GM23338 (cell line): ENCODE measurements around the gene MEPE. TPM values are rescaled to one million over a fixed set of nuclear protein-coding genes. Genes with fewer than 3 reads are reported as not detected.

ENCODE experiments used
- ATAC-seq: fragments of 200-7000 bp; cut with Tn5 transposase; 3 replicates; pipeline ENCODE4 v1.9.1; 2020
- DNase-seq: peaks from one replicate; pipeline ENCODE4 v3.0.0-alpha.2; 2015; ENCODE audit warnings: low spot score
- H2AFZ ChIP-seq: fragments of 200-600 bp; sonication (generic); 2 replicates; pipeline ENCODE4 v1.8.0; 2016; ENCODE audit warnings: antibody characterized with exemption, mild to moderate bottlenecking, moderate library complexity
- H3F3A ChIP-seq: fragments of 200-600 bp; sonication (generic); replicated peaks from 2 replicates; pipeline ENCODE4 v1.8.0; 2017; ENCODE audit warnings: antibody characterized with exemption, mixed run types, low read depth
- H3K27ac ChIP-seq: fragments of 200-600 bp; sonication (generic); 2 replicates; pipeline ENCODE4 v1.6.1; 2016; ENCODE audit warnings: low read depth
- H3K27me3 ChIP-seq: fragments of 200-600 bp; sonication (generic); 2 replicates; pipeline ENCODE4 v1.8.0; 2016; ENCODE audit warnings: mild to moderate bottlenecking, mixed run types, moderate library complexity; ENCODE audit not compliant: insufficient read depth
- H3K36me3 ChIP-seq: fragments of 200-600 bp; sonication (generic); 2 replicates; pipeline ENCODE4 v1.8.0; 2016; ENCODE audit warnings: mild to moderate bottlenecking; ENCODE audit not compliant: insufficient read depth
- H3K4me1 ChIP-seq: fragments of 200-600 bp; sonication (generic); 2 replicates; pipeline ENCODE4 v1.8.0; 2016; ENCODE audit warnings: mild to moderate bottlenecking, moderate library complexity; ENCODE audit not compliant: insufficient read depth
- H3K4me2 ChIP-seq: fragments of 200-600 bp; sonication (generic); 2 replicates; pipeline ENCODE4 v1.7.1; 2017; ENCODE audit warnings: mixed run types
- H3K4me3 ChIP-seq: fragments of 200-600 bp; sonication (generic); 2 replicates; pipeline ENCODE4 v1.6.1; 2016; ENCODE audit warnings: mixed run types
- H3K79me2 ChIP-seq: fragments of 200-600 bp; sonication (generic); replicated peaks from 2 replicates; pipeline ENCODE4 v1.8.0; 2017; ENCODE audit warnings: mild to moderate bottlenecking; ENCODE audit not compliant: insufficient read depth
- H3K9me2 ChIP-seq: fragments of 200-600 bp; sonication (generic); 2 replicates; pipeline ENCODE4 v1.8.0; 2017; ENCODE audit not compliant: insufficient read depth
- H4K20me1 ChIP-seq: fragments of 200-600 bp; sonication (generic); replicated peaks from 2 replicates; pipeline ENCODE4 v1.8.0; 2017; ENCODE audit warnings: mild to moderate bottlenecking; ENCODE audit not compliant: insufficient read depth
- H3K27ac Mint-ChIP-seq: 2 replicates; pipeline ENCODE4 v1.8.0; 2020; ENCODE audit warnings: inconsistent platforms, mild to moderate bottlenecking, moderate library complexity, mixed read lengths
- H3K27me3 Mint-ChIP-seq: 3 replicates; pipeline ENCODE4 v1.8.0; 2022; ENCODE audit warnings: low read depth, mild to moderate bottlenecking, moderate library complexity, mixed read lengths, inconsistent platforms; ENCODE audit not compliant: insufficient read depth, poor library complexity
- H3K36me3 Mint-ChIP-seq: 3 replicates; pipeline ENCODE4 v1.8.0; 2021; ENCODE audit warnings: low read depth, mild to moderate bottlenecking, inconsistent platforms, moderate library complexity, mixed read lengths
- H3K4me1 Mint-ChIP-seq: 3 replicates; pipeline ENCODE4 v1.8.0; 2020; ENCODE audit warnings: mild to moderate bottlenecking, inconsistent platforms, mixed read lengths
- H3K4me3 Mint-ChIP-seq: 3 replicates; pipeline ENCODE4 v1.8.0; 2021; ENCODE audit warnings: moderate library complexity, mild to moderate bottlenecking, inconsistent platforms, mixed read lengths
- H3K9me3 Mint-ChIP-seq: 3 replicates; pipeline ENCODE4 v1.8.0; 2020; ENCODE audit warnings: moderate library complexity, mild to moderate bottlenecking, inconsistent platforms, mixed read lengths
- CREB1 ChIP-seq: fragments of 250-450 bp; sonication (Bioruptor Pico); IDR thresholded peaks from 2 replicates; pipeline ENCODE4 v1.5.0; 2020; ENCODE audit warnings: low read depth, mild to moderate bottlenecking, moderate library complexity
- CTCF ChIP-seq, 2 experiments: fragments of 200-600 bp in 1 of 2; sonication (generic) in 1 of 2; conservative IDR thresholded peaks; 2 replicates each; pipeline versions ENCODE4 v1.5.1 to v1.6.1; 2016 to 2017; ENCODE audit warnings: antibody characterized with exemption in 2 of 2, low read depth in 2 of 2, mild to moderate bottlenecking in 2 of 2, moderate library complexity in 1 of 2
- ETS1 ChIP-seq: IDR thresholded peaks from 2 replicates; pipeline ENCODE4 v1.6.1; 2016; ENCODE audit warnings: antibody characterized with exemption
- EZH2 ChIP-seq: fragments of 200-600 bp; sonication (generic); IDR thresholded peaks from one replicate; pipeline ENCODE4 v1.8.0; 2017; ENCODE audit warnings: antibody characterized with exemption, mild to moderate bottlenecking, low read depth; ENCODE audit not compliant: unreplicated experiment
- EZH2phosphoT487 ChIP-seq: fragments of 200-600 bp; sonication (generic); IDR thresholded peaks from one replicate; pipeline ENCODE4 v1.8.1; 2018; ENCODE audit warnings: antibody characterized with exemption; ENCODE audit not compliant: unreplicated experiment
- JUNB ChIP-seq: IDR thresholded peaks from one replicate; pipeline ENCODE4 v1.6.1; 2016; ENCODE audit warnings: antibody characterized with exemption; ENCODE audit not compliant: unreplicated experiment
- NANOG ChIP-seq: IDR thresholded peaks from 2 replicates; pipeline ENCODE4 v1.6.1; 2016; ENCODE audit warnings: antibody characterized with exemption, borderline replicate concordance
- POLR2AphosphoS5 ChIP-seq: IDR thresholded peaks from 2 replicates; pipeline ENCODE4 v1.6.1; 2016; ENCODE audit warnings: antibody characterized with exemption, low read depth
- REST ChIP-seq: IDR thresholded peaks from one replicate; pipeline ENCODE4 v1.6.1; 2018; ENCODE audit warnings: antibody characterized with exemption; ENCODE audit not compliant: unreplicated experiment
- STAT1 ChIP-seq: IDR thresholded peaks from one replicate; pipeline ENCODE4 v1.6.1; 2016; ENCODE audit warnings: antibody characterized with exemption; ENCODE audit not compliant: unreplicated experiment
- ZNF114 ChIP-seq: fragments of 250-450 bp; sonication (Bioruptor Pico); IDR thresholded peaks from 2 replicates; pipeline ENCODE4 v1.5.0; 2020; ENCODE audit warnings: mild to moderate bottlenecking, moderate library complexity
- ZNF331 ChIP-seq: fragments of 250-450 bp; sonication (Bioruptor Pico); IDR thresholded peaks from 2 replicates; pipeline ENCODE4 v1.5.0; 2020; ENCODE audit warnings: low read depth, mild to moderate bottlenecking, moderate library complexity
- polyA plus RNA-seq: library from polyadenylated mRNA; unstranded; fragments of >200 nt; fragmentation: Nextera tagmentation; extraction: Ambion mirVana; gene quantifications from 2 replicates; pipeline ENCODE4 v1.2.1, GENCODE V29; 2016
- total RNA-seq: library from RNA; depleted of rRNA; stranded (reverse); fragments of >200 nt; shearing (Covaris generic); gene quantifications from 2 replicates; pipeline ENCODE4 v1.2.3, GENCODE V29; 2014

Gene MEPE
- total and polyA plus RNA-seq, 2 experiments from 2014 or later, result not detected

- TF ChIP-seq STAT1 (no peak), ETS1 (no peak), EZH2phosphoT487 (no peak), JUNB (no peak), ZNF331 (no peak), NANOG (no peak), REST (no peak), CREB1 (no peak), ZNF114 (CRISPR knock-in tag) (no peak)
These were observed 46.8 kb upstream of the MEPE start (continued) for GRCh38 chr4:87785731-87786509.

GRCh38 chr4:87799301-87800113, 33.3 kb upstream of the MEPE start, which contains the start of gene IBSP:
Gene IBSP, plus strand, starts transcription at chr4:87799554. Its CDS starts 2,808 bp downstream, at chr4:87802362.
- Histone ChIP-seq H2AFZ (peak within 1 kb of the TSS; percentile 45; the same call in 1 of the 2 replicates), H3K27ac (no peak within 1 kb of the TSS), H3K4me2 (no peak within 1 kb of the TSS), H3K79me2 (no peaks in the 10 kb centered on the region), H4K20me1 (no peaks in the 10 kb centered on the region), H3F3A (no peaks in the 10 kb centered on the region), H3K4me1 (no peaks in the 10 kb centered on the region), H3K9me2 (no peaks in the 10 kb centered on the region), H3K4me3 (no peak within 1 kb of the TSS), H3K27me3 (no peaks in the 10 kb centered on the region), H3K36me3 (no peaks in the 10 kb centered on the region)
- Mint-ChIP-seq H3K36me3 (no peaks in the 10 kb centered on the region), H3K9me3 (no peaks in the 10 kb centered on the region), H3K27me3 (no peaks in the 10 kb centered on the region), H3K4me1 (peaks cover 3% of the 10 kb centered on the region; the same call in 1 of the 3 replicates), H3K4me3 (no peak within 1 kb of the TSS), H3K27ac (no peak within 1 kb of the TSS)
- ATAC-seq (no peak), DNase-seq (no peak)
- TF ChIP-seq POLR2AphosphoS5, result no peak
- no peak for TF ChIP-seq EZH2phosphoT487
- TF ChIP-seq ZNF114 (CRISPR knock-in tag), result no peak
- no peak for TF ChIP-seq STAT1
- TF ChIP-seq EZH2, result no peak
- no peak for TF ChIP-seq ETS1
- no peak for TF ChIP-seq JUNB
- TF ChIP-seq REST, result no peak
- TF ChIP-seq ZNF331, result no peak
- no peak for TF ChIP-seq CTCF (conservative IDR thresholded peaks at IDR 0.05; ENCODE audit: low read depth in 2 of 2)
